Measurements from ENCODE around the gene SERPINH1. TPM values are rescaled to one million over a fixed set of nuclear protein-coding genes. Genes with fewer than 3 reads are reported as not detected.

SERPINH1 gene
- total and polyA plus RNA-seq, 2 of the 13 experiments (the other 11 are each of a cell fraction or from before 2014, with no cell fraction given), result 83.6 to 83.8 TPM

GRCh38 chr11:75536786-75537641 is 25.0 kb upstream of the SERPINH1 start (continued):
- no peak for TF ChIP-seq TSC22D2 (CRISPR knock-in tag; IDR thresholded peaks at IDR 0.05; ENCODE audit: borderline replicate concordance)

- ChIA-PET POLR2A (no interaction called here), CTCF (ENCODE audit: low intra/inter-chr PET ratio, low total read pairs) (no interaction called here)
- Histone ChIP-seq H3K9me3 (ENCODE audit: low read length) (no peaks in the 10 kb centered on the region), H3K4me2 (ENCODE audit: low read depth, low read length) (peak overlapping the region; percentile 54), H4K20me1 (ENCODE audit: insufficient read depth, low read length) (no peaks in the 10 kb centered on the region), H3K4me3 (replicated peaks in 1 of 3; ENCODE audit: insufficient read depth in 1 of 3, low read depth in 2 of 3, low read length in 3 of 3) (no peak overlapping the region), H3K4me1 (ENCODE audit: insufficient read depth, low read length) (peaks cover 42% of the 10 kb centered on the region), H2AFZ (ENCODE audit: low read length) (no peak overlapping the region), H3K79me2 (ENCODE audit: insufficient read depth, low read length) (no peaks in the 10 kb centered on the region), H3K27ac (ENCODE audit: extremely low read length, insufficient read depth, low read length) (no peak overlapping the region), H3K9ac (ENCODE audit: insufficient read depth, low read depth, low read length) (0 out of 2 replicates have a peak overlapping the region, but pooled peaks have one; percentile 8), H3K36me3 (replicated peaks in 1 of 2; ENCODE audit: control insufficient read depth in 1 of 2, insufficient read depth in 2 of 2, low read length in 2 of 2) (no peaks in the 10 kb centered on the region), H3K27me3 (ENCODE audit: control insufficient read depth in 1 of 2, insufficient read depth in 2 of 2, low read length in 2 of 2) (peaks cover 4 to 33% of the 10 kb centered on the region in 2 experiments; a peak in 4 of 5 replicates)
- FAIRE-seq (no peak), DNase-seq (ENCODE audit: low spot score) (no peak), ATAC-seq (no peak)
- in situ Hi-C loops (cut with HindIII; ENCODE audit: extremely low pct_ligation_motif_present, low pct_unique_long_range_greater_than_20kb) (no loop called here), intact Hi-C loops (cut with micrococcal nuclease; ENCODE audit: unreplicated experiment) (no loop called here)
- TF ChIP-seq ZNF367 (CRISPR knock-in tag; IDR thresholded peaks at IDR 0.05; ENCODE audit: borderline replicate concordance) (no peak), PBX2 (CRISPR knock-in tag; IDR thresholded peaks at IDR 0.05) (no peak), FOXP1 (IDR thresholded peaks at IDR 0.05) (no peak), FOXP1 (CRISPR knock-in tag; IDR thresholded peaks at IDR 0.05) (no peak), ZNF18 (CRISPR knock-in tag; IDR thresholded peaks at IDR 0.05; ENCODE audit: insufficient replicate concordance) (peak; percentile 82), ZNF597 (CRISPR knock-in tag; IDR thresholded peaks at IDR 0.05) (no peak), NFRKB (IDR thresholded peaks at IDR 0.05) (no peak)
- WGBS (ENCODE audit: low lambda C conversion rate), result 34% methylated on average over 5 of the region's 5 CpGs
- no TSS peak for BruUV-seq (replicated peaks)
These were observed 24.3 kb upstream of the SERPINH1 start for GRCh38 chr11:75537740-75538139.

Data from HepG2 (cell line).